AG09309 (cell line): ENCODE measurements around the gene CPPED1.
"Not testable (repeated sequence)": the region's sequence is repeated elsewhere in the genome, so short reads cannot be mapped to it uniquely, and the experiment has no call there.

Experiments used
- DNase-seq: peaks from one replicate; pipeline ENCODE4 v3.0.0-alpha.2; 2010; ENCODE audit warnings: low read depth
- H3K4me3 ChIP-seq: 2 replicates; pipeline ENCODE4 v1.5.1; 2011; ENCODE audit warnings: mild to moderate bottlenecking, low read depth, low read length, moderate library complexity; ENCODE audit not compliant: control insufficient read depth
- CTCF ChIP-seq: IDR thresholded peaks from 2 replicates; pipeline ENCODE4 v1.5.1; 2011; ENCODE audit warnings: mild to moderate bottlenecking, low read depth, low read length, inconsistent platforms; ENCODE audit not compliant: insufficient read depth, control insufficient read depth; ENCODE audit errors: missing control alignments

CPPED1 gene

GRCh38 chr16:12833926-12834325, 30.2 kb upstream of the CPPED1 start:
- TF ChIP-seq CTCF: no peak
- no peak overlapping the region for H3K4me3 ChIP-seq
- no peak for DNase-seq

GRCh38 chr16:12829096-12829888, 25.6 kb upstream of the CPPED1 start:
- H3K4me3 ChIP-seq: no peak overlapping the region
- DNase-seq: no peak
- TF ChIP-seq CTCF: no peak

GRCh38 chr16:12828206-12828605, 24.5 kb upstream of the CPPED1 start:
- H3K4me3 ChIP-seq: no peak overlapping the region
- no peak for DNase-seq
- TF ChIP-seq CTCF: no peak

- no peak for TF ChIP-seq CTCF
- no peak for DNase-seq
Observed at GRCh38 chr16:12826559-12826958, 22.9 kb upstream of the CPPED1 start.

GRCh38 chr16:12819126-12820117, 15.7 kb upstream of the CPPED1 start:
- H3K4me3 ChIP-seq: no peak overlapping the region
- peak; percentile 85 for TF ChIP-seq CTCF
- no peak for DNase-seq

More at GRCh38 chr16:12826559-12826958, 22.9 kb upstream of the CPPED1 start:
- no peak overlapping the region for H3K4me3 ChIP-seq

GRCh38 chr16:12818326-12818725, 14.6 kb upstream of the CPPED1 start:
- H3K4me3 ChIP-seq: no peak overlapping the region
- DNase-seq: no peak
- no peak for TF ChIP-seq CTCF

- not testable (repeated sequence) for DNase-seq, H3K4me3 ChIP-seq
Observed at GRCh38 chr16:12816791-12817214, 13.1 kb upstream of the CPPED1 start.
